Hepatocyte (in vitro differentiated cells): ENCODE results near the gene ALOX12B.

ENCODE experiments used
- EZH2phosphoT487 ChIP-seq: fragments of 200-600 bp; sonication (generic); IDR thresholded peaks from one replicate; pipeline ENCODE4 v1.6.1; 2018; ENCODE audit warnings: antibody characterized with exemption, mild to moderate bottlenecking, low read depth, moderate library complexity; ENCODE audit not compliant: unreplicated experiment, severe bottlenecking
- TF ChIP-seq, protein P1 (sequence below): fragments of 200-600 bp; sonication (generic); IDR thresholded peaks from 2 replicates; pipeline ENCODE4 v1.5.1; 2016; ENCODE audit warnings: antibody characterized with exemption, mild to moderate bottlenecking; ENCODE audit not compliant: poor library complexity

GRCh38 chr17:8121407-8121680, 33.8 kb upstream of the ALOX12B start:
- TF ChIP-seq, protein P1, sequence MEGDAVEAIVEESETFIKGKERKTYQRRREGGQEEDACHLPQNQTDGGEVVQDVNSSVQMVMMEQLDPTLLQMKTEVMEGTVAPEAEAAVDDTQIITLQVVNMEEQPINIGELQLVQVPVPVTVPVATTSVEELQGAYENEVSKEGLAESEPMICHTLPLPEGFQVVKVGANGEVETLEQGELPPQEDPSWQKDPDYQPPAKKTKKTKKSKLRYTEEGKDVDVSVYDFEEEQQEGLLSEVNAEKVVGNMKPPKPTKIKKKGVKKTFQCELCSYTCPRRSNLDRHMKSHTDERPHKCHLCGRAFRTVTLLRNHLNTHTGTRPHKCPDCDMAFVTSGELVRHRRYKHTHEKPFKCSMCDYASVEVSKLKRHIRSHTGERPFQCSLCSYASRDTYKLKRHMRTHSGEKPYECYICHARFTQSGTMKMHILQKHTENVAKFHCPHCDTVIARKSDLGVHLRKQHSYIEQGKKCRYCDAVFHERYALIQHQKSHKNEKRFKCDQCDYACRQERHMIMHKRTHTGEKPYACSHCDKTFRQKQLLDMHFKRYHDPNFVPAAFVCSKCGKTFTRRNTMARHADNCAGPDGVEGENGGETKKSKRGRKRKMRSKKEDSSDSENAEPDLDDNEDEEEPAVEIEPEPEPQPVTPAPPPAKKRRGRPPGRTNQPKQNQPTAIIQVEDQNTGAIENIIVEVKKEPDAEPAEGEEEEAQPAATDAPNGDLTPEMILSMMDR, result no peak
- TF ChIP-seq EZH2phosphoT487, result no peak
